ENCODE results near the gene GLIS1. TPM values are rescaled to one million over a fixed set of nuclear protein-coding genes. Genes with fewer than 3 reads are reported as not detected.

GLIS1 gene
- total and polyA plus RNA-seq, 9 donors = 0.12 to 2.9 (median 0.48) TPM; not detected in 1

DNA sequence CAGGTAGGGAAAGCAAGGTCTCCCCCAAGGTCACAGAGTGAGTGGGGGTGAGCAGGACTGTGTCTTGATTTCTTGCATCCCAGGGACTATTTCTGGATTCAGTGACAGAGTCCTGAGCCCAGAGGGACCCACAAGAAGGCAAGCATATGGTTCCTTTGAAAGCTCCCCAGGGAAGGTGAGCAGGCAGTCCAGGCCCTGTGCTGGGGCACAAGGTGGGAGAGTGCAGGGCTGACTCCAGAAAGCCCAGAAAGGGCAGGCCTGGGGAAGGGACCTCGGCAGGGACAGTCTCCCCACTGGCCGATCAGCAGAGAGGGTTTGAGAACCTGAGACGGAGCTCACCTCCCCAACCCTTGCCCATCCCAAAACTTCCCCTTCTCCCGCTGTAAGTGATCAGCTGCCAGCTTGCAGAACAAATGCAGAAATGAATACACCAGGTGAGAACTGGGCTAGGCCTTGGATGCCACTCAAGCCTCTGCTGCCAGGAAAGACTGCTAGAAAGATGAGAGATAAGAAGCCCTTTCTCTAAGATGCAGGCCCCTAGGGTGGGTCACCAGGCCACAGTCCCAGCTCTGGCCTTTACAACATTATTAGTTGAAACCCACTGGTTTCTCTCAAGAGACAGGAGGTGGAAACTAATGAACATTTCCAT, 121.0 kb downstream of the GLIS1 start:
- no peaks in the 10 kb centered on the region for H3K4me1 ChIP-seq (ENCODE audit: insufficient read depth)
- WGBS, 3 donors = 95 to 98% (median 95%) methylated on average over 4 of the region's 4 CpGs
- H3K4me3 ChIP-seq = no peak overlapping the region
- H3K27me3 ChIP-seq = no peaks in the 10 kb centered on the region
- DNase-seq = peak in 1 of 5 donors; percentile 2
- TF ChIP-seq EP300 (IDR thresholded peaks at IDR 0.05) = no peak
- TF ChIP-seq, protein P1, sequence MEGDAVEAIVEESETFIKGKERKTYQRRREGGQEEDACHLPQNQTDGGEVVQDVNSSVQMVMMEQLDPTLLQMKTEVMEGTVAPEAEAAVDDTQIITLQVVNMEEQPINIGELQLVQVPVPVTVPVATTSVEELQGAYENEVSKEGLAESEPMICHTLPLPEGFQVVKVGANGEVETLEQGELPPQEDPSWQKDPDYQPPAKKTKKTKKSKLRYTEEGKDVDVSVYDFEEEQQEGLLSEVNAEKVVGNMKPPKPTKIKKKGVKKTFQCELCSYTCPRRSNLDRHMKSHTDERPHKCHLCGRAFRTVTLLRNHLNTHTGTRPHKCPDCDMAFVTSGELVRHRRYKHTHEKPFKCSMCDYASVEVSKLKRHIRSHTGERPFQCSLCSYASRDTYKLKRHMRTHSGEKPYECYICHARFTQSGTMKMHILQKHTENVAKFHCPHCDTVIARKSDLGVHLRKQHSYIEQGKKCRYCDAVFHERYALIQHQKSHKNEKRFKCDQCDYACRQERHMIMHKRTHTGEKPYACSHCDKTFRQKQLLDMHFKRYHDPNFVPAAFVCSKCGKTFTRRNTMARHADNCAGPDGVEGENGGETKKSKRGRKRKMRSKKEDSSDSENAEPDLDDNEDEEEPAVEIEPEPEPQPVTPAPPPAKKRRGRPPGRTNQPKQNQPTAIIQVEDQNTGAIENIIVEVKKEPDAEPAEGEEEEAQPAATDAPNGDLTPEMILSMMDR (IDR thresholded peaks at IDR 0.05) = no peak
- TF ChIP-seq POLR2A (IDR thresholded peaks at IDR 0.05) = no peak
- no peak overlapping the region for H3K27ac ChIP-seq
- intact Hi-C loops (cut with DNase I) = no loop called here
- H3K9me3 ChIP-seq = no peaks in the 10 kb centered on the region
- H3K36me3 ChIP-seq = no peaks in the 10 kb centered on the region

DNA sequence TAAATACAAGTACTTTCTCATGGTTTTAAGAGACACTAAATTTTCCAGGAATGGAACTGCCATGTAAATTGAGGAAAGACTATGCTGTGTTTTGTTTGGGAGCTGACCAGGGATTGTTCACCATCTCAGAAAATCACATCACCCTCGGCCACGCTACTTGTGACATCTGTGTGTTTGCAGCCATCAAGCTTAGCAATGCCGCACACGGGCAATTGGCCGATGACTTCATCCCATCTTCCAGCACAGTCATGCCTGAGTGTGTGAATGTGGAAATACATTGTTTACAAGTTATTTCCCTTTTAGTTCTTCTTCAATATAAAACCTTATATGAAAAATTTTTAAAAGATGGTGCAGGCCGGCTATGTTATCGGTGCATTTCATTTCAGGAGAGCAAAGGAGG, 121.6 kb downstream of the GLIS1 start:
- Histone ChIP-seq H3K27ac (no peak overlapping the region), H3K9me3 (no peaks in the 10 kb centered on the region), H3K4me1 (ENCODE audit: insufficient read depth) (no peaks in the 10 kb centered on the region), H3K4me3 (no peak overlapping the region), H3K27me3 (no peaks in the 10 kb centered on the region), H3K36me3 (no peaks in the 10 kb centered on the region)
- no peak for DNase-seq
- TF ChIP-seq, protein P1 (IDR thresholded peaks at IDR 0.05) = no peak
- intact Hi-C loops (cut with DNase I) = no loop called here
- 93 to 94% (median 94%) methylated on average over 7 of the region's 7 CpGs for WGBS, 3 donors

DNA sequence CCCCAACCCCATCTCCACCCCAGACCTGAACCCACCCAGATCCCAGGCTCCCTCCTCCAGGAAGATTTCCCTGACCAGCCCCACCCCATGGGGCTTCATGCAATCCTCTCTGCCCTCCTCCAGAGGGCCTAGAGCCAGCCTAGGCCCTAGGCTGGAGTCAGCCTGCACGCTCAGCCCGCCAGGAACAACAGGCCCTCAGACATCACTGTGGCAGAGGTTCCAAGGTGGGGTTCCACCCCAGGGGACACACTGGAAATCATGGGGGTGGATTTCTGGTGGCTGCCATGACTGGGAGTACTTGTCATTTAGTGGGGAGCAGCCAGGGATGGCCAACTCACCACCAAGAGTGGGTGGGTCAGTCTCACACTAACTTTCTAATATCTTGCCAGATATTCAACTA, 122.0 kb downstream of the GLIS1 start:
- TF ChIP-seq, protein P1 (IDR thresholded peaks at IDR 0.05) = no peak
- no peak for TF ChIP-seq EP300 (IDR thresholded peaks at IDR 0.05)
- TF ChIP-seq POLR2A (IDR thresholded peaks at IDR 0.05) = no peak
- 83 to 97% (median 96%) methylated on average over 2 of the region's 2 CpGs for WGBS, 3 donors
- no peaks in the 10 kb centered on the region for H3K4me1 ChIP-seq (ENCODE audit: insufficient read depth)
- H3K27ac ChIP-seq = no peak overlapping the region
- DNase-seq = no peak
- no peaks in the 10 kb centered on the region for H3K27me3 ChIP-seq
- no peaks in the 10 kb centered on the region for H3K36me3 ChIP-seq
- intact Hi-C loops (cut with DNase I) = no loop called here
- H3K4me3 ChIP-seq = no peak overlapping the region
- no peaks in the 10 kb centered on the region for H3K9me3 ChIP-seq

DNA sequence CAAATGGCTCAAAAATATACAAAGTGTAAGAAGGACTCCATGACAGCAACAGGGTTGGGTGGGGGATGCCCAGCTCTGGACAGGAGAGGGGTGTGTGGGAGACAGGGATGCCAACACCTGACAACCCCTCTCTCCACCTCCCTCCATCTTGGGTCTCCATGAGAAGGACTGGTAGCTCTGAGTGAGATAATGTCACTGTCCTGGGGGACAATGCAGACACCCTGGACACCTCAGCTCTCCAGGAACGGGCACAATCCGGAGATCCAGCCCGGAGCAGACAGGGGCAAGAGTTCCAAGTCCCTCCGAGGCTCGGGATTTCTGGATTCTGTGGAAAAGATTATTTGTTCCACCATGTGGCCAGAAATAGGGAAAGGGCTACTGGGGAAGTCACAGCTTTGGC, 122.5 kb downstream of the GLIS1 start:
- DNase-seq = no peak
- Histone ChIP-seq H3K4me1 (ENCODE audit: insufficient read depth) (no peaks in the 10 kb centered on the region), H3K4me3 (no peak overlapping the region), H3K9me3 (no peaks in the 10 kb centered on the region), H3K27me3 (no peaks in the 10 kb centered on the region), H3K36me3 (no peaks in the 10 kb centered on the region), H3K27ac (no peak overlapping the region)
- TF ChIP-seq EP300 (IDR thresholded peaks at IDR 0.05) = no peak
- TF ChIP-seq POLR2A (IDR thresholded peaks at IDR 0.05) = no peak
- TF ChIP-seq, protein P1 (IDR thresholded peaks at IDR 0.05) = no peak
- WGBS, 3 donors = 70 to 82% (median 75%) methylated on average over 5 of the region's 5 CpGs
- intact Hi-C loops (cut with DNase I) = no loop called here

Measured in ovary (tissue), 9 donors.